A673 (cell line): Measurements from ENCODE around the gene FPR2.

ENCODE experiments used
- CTCF ChIP-seq: fragments of 300-800, 200-600 bp; sonication (generic); conservative IDR thresholded peaks from 2 replicates; pipeline ENCODE4 v1.5.1; 2017; ENCODE audit warnings: low read depth, mild to moderate bottlenecking, antibody characterized with exemption, low read length, moderate library complexity, mixed read lengths
- EZH2 ChIP-seq: fragments of 200-600 bp; sonication (generic); IDR thresholded peaks from 2 replicates; pipeline ENCODE4 v1.6.1; 2017; ENCODE audit warnings: borderline replicate concordance, low read depth, mild to moderate bottlenecking, mixed read lengths, antibody characterized with exemption, low read length; ENCODE audit not compliant: poor library complexity, severe bottlenecking

GRCh38 chr19:51743405-51743804 is 17.6 kb upstream of the FPR2 start:
- TF ChIP-seq CTCF (no peak), EZH2 (no peak)
